HuH-7.5 (cell line): ENCODE results near the gene HLA-B.

Source experiments
- DNase-seq: peaks from one replicate; pipeline ENCODE4 v3.0.0; 2011; ENCODE audit warnings: low spot score

HLA-B gene

DNA sequence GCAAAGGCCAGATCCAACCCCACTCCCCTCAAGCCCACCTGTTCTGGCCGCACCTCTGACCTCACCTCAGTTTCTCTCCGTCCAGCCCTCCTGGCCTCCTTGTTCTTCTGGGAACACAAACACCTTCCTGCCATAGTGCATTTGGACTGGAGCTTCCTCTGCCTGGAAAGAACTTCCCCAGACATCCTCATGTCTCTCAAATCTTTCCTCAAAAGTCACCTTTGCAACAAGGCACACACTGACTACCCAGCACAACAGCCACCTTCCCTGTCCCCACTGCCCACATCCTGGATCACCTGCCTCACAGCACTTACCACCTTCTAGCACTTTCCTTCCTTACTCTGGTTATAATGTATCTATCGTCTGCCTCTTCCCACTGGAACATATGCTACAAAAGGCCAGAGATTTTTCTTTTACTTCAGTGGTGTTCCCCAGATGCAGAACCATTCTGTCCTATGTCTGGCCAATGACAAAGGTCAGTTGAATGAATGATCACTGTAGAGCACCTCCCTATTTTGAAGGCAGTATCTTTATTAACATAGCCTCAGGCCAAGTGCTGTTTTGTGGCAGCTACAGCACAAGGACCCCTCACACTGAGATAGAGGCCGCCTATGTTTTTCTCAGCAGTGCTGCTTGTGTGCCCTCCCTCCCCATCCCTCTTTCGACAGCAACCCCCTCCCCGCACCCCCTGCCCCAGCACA lies 4.1 kb downstream of the HLA-B start:
- no peak for DNase-seq

DNA sequence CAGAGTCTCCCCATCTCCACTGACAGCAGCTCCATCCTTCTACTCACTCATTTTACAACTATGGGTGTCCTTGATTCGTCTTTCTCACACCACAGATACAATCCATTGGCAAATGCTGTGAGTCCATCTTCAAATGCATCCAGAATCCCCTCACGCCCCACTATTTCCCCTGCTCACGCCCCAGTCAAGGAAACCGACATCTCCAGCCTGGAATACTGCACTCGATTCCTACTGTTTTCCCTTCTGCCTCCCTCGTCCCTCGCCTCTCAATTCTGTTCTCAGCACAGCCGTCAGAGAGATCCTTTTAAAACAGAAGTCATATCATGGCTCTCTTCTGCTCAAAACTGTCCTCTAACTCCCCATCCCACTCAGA lies 4.7 kb downstream of the HLA-B start:
- DNase-seq, result no peak

DNA sequence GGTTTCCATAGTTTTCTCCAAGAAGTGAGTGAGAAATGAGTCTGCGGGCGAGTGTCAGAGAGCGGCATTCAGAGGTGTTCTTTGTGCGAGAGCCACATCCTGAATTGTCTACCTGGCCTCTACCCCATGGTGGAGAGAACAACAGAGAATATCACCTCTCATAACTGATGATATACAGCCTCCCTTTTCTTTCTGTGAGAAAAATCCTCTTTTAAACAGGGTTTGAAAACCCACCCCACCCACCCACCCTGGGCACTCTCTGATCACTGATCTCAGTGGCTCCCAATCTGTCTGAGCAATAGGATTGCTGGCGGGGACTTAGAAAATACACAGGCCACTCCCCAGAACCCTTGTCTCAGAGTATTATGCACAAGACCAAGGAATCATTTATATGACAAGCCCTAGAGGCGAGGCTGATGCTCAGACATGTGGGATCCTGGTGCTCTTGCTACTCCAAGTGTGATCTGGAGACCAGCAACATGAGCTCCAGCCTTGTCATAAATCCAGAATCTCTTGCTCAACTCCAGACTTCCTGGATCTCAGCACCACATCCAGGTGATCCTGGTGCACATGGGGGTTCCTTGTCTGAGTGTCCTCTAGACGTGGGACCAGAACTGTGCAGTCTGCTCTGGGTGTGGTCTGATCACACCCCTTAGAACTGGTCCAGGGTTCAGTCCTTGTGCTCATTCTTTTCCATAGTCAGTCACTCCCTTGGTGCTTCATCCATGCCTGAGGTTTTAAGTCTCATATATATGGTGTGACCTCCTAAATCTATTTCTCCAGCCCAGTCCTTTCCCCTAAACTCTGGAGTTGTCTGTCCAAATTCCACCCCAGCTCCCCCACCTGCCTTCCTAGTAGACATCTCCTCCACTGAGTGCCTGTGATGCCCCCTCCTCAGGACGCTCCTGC lies 5.3 kb downstream of the HLA-B start:
- no peak for DNase-seq

DNA sequence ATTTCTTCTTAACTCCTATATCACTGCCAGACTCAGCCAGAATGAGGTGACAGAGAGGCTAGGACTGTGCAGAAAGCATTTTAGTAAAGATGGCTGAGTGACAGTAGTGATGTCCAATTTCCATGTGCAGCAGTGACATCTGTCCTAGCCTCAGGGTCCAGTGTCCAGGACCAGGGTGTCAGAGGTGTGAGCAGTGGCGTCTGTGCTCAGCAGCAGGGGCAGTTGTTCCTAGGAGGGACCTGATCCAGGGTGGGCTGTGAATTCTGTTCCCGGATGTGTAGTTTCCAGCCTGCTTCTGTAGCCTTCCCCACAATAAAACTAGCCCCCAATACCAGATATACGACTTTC lies 6.0 kb downstream of the HLA-B start:
- DNase-seq, result no peak

DNA sequence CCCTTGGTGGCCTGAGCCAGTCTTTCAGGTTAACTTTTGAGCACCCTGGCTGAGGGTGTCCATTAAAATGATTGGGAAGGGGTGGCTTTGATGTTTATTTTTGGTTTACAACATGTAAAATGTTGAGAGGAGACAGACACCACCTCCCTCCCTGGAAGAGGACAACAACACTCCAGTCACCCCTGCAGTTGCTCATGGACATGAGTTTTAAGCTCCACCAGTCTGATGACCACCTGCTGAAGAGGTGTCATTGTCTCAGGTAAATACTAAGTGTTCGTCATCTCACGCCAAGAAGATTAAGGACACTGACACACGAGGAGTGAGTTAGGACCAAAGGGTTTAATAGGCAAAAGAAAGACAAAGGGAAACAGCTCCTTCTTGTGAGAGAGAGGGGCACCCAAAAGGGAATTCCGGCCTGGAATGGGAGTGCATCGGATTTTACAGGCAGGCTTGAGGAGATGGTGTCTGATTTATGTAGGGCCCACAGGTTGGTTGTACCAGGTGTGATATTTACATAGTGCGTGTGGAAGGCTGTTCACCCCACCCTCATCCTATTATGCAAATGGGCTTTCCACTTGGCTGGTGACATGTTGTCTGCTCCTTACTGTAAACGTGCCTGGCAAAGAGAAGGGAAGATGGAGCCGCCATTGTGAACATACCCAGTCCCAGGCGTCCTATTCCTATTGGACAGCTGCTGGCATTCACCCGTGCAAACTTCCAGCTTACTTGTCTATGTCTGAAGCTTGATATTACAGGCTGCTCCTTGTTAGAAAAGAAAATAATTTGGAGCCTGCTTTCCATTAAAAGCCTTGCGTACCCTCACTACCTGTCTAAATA lies 6.6 kb downstream of the HLA-B start:
- no peak for DNase-seq

DNA sequence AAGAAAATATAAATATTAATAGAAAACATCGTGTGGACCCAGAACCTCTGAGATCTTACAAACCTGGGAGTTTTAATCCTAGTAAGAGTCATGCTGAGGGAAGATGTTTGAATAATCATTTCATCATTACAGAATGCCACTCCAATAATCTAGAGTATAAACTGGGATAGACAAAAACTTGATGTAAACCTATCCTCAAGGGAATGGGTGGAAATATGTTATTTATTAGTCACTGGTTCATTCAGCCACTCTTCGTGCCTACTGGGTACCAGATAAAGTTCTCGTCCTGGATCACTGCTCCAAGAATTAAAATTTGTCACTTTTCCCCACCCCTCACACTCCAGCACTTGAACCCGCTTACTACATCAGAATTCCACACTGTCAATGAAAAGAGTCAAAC lies 7.7 kb downstream of the HLA-B start:
- DNase-seq, result no peak

DNA sequence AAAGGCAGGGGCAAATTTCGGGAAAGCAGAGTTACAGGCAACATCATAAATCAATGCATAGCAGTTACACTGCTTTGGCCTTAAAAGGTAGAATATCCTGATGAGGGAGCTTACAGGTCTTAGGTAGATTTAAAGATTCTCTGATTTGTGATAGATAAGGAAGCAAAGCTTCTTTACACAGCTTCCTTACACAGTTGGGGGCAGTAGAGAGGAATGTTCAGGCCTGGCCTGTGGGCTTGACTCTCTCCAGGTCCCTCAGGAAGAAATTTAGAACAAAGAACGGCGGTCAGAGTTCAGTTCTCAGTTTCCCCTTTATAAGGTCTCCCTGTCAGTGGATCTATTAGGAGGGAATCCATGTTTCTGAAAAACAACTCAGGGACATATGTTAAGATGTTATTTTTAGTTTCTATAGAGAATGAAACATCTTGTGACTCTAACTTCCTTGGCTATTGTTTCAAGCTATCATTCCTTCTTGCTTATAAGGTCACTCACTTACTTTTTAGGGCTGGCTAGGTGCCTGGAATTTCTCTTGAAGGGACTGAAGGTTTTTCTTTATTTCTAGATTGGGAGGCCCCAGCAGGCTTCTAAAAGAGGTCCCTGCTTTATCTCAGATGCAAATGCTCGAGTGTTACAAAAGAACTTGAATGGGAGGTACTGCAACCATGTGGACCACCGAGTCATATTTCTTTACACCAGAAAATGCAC lies 11.8 kb downstream of the HLA-B start:
- DNase-seq, result no peak

DNA sequence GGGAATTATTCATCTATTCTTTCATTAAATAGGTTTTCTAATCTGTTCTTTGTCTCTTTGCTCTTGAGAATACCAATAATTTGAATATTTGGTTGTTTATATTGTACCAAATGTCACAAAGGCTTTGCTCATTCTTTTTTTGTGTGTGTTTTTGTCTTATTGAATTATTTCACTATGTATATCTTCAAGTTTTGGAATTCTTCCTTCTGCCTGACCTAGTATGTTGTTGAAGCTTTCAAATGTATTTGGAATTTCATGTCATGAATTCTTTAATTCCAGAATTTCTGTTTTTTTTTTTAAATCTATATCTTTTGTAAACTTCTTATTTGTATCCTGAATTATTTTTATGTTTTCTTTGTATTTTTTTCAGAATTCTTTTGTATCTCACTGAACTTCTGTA lies 16.8 kb downstream of the HLA-B start:
- DNase-seq, result no peak

DNA sequence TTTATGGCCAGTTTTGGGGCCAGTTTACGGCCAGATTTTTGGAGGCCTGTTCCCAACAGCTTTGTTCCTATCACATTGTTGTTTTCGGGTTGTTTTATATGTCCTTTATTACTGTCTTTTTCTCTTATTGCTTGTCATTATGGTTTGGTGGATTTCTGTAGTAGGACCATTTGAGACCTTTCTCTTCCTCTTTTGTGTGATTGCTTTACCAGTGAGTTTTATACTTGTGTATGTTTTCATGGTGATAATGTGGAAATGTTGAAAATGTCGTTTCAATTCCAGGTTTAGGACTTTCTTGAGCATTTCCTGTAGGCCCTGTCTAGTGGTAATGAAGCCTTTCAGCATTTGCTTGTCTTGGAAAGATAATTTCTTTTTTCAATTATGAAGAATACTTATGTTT lies 17.8 kb downstream of the HLA-B start:
- no peak for DNase-seq

DNA sequence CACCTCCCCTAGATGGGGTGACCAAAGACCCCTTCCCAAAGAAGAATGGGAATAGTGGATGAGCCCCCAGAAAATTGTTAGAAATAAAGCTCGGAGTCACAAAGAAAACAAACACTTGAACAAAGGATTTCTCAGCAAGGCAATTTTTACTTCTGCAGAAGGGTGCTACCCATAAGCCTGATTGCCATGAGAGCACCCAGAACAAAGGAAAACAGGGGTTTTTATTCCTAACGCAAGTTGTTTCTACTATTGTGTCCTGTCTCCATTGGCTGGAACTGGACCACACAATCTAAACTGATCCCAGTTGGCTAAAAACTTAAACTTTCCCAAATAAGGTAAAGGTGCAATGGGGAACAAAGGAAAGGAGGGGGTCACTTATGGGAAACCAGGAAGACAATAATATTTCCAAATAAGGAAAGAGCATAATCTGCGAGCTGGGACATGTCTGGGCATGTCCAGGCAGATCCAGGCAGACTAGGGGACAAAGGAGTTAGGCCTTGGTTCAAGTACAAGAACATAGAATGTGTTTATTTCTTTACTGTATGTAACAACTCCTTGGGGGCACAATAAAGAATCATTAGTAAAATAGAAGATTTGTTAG lies 20.0 kb downstream of the HLA-B start:
- no peak for DNase-seq

DNA sequence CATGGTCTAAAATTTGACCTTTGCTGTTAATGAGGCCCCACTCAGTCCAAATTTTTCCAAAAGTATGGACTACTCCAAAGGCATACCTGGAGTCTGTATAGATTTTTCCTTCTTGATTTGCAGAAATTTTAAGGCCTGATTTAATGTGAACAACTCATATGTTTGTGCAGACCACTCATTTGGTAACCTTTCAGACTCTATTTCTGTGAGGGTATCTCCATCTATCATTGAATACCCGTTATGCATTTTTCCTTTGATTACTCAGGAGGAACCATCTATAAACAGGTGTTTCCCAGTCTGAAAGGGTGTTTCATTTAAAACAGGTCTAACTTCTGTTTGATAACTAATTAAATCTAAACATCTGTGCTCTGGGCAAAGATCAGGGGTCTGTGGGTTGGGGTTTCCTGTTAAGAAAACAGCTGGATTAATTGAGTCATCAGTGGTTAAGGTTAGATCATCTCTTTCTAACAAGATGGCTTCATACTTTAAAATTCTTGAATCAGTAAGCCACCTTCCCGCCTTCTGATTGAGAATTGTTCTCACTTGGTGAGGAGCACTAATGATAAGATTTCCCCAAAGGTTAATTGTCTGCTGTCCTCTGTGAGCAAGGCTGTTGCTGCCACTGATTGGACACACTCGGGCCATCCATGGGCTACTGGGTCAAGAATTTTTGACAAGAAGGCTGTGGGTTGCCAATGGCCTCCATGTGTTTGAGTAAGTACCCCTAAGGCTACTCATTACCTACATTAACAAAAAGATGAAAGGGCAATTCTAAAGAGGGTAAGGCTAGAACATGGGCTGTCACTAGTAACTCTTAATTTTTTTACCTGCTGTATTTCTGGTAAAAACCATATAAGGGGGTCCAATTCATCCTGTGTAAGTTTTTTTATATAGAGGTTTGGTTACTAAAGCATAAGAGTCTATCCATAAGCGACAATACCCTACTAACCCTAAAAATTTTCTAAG lies 24.1 kb downstream of the HLA-B start:
- DNase-seq, result no peak

DNA sequence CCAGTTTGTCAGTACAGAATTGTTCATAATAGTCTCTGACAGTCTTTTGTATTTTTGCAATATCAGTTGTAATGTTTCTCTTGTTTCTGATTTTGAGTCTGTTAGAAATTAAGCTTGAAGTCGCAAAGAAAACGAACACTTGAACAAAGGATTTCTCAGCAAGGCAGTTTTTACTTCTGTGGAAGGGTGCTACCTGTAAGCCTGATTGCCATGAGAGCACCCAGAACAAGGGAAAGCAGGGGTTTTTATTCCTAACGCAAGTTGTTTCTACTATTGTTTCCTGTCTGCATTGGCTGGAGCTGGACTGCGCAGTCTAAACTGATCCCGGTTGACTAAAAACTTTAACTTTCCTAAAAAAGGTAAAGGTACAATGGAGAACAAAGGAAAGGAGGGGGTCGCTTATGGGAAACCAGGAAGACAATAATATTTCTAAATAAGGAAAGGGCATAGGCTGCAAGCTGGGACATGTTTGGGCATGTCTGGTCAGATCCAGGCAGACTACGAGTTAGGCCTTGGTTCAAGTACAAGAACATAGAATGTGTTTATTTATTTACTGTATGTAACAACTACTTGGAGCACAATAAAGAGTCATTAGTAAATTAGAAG lies 28.5 kb downstream of the HLA-B start:
- DNase-seq, result no peak

DNA sequence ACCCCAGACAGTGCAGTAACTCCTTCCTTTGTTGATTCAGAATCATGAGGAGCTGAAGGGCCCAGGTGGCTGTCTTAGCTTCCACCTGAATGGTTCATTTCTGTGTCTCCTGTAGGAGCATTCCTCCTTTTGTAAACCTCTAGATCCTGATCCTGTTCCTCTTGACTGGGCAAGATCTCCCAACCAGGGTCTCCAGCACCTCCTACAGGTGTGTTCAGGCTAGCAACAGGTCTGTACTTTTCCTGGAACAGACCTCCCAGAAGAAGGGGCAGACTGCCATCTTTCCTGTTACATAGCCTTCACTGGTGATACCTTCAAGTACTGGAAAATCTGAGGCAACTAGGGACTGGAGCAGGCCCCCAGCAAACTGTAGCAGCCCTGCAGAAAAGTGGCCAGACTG lies 35.2 kb downstream of the HLA-B start:
- no peak for DNase-seq

DNA sequence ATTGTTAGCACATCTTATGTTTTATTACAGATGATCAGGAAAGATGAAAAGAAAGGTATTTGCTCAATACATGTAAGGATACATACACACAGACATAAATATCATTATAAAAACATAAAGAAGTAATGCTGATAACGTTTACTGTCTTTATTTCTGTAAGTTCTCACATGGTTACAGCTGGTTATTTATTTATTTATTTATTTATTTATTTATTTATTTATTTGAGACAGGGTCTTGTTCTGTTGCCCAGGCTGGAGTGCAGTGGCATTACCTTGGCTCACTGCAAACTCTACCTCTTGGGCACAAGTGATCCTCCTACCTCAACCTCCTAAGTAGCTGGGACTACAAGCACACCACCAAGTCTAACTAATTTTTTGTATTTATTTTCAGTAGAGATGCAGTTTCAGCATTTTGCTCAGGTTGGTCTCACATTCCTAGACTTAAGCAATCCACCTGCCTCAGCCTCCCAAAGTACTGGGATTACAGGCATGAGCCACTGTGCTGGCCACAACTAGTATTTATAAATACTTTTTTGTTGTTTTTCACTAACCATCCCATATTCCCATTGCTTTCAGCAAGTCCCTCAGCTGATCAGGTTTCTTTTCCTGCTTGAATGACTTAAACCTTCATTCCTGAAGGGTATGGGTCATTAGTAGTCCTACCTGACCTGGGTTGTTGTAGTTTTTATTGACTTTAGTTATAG lies 35.8 kb downstream of the HLA-B start:
- no peak for DNase-seq

DNA sequence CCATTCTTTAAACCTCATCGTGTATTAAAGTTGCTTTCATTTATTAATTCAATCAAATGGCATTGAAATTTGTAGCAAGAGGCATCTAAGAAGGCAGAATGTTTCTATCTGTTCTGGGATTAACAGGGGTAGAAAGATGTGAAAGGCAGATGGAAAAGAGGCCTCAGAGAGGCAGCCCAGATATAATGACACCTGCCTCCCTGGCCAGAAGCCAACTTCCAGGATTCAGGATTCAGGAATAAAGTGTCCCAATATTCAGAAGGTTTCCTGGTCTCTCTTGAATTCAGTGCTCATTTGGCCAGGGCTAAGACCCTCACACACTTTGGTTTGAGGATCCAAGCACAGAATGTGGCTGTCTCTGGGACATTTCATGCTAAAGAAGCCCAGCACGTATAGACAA lies 39.9 kb downstream of the HLA-B start:
- no peak for DNase-seq

DNA sequence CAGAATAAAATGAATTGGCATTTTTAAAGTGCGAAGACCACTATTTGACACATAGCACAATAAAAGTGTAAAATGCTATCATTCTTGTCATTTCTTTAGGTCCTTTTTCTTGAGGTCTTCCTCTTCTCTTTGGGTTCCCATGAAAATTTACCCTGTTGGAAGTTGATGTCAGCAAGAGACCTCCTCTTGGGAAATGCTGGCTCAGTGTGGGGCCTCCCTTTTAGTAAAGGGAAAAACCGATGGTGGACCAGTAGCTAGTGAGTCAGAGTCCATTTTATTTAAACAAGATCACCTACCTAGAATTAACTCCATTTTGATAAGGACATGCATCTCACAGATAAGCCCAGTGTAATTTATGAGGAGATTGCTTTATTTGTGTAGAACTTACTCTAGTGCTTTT lies 47.3 kb downstream of the HLA-B start:
- DNase-seq, result no peak

DNA sequence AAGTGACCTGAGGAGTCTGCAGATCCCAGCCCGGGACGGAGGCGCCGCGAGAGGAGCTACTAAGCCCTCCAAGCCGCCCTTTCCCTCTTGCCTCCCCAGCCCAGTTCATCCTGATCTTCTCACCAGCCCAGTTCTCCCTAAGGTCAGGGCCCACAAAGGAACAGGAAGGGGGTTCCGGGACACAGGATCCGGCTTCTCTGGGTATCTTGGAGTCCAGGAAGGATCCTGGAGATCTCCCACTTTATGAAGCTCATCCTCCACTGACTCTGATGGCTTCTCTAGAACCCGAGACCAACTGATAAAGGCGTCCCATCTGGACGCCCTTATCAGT lies 48.2 kb downstream of the HLA-B start:
- DNase-seq, result no peak

DNA sequence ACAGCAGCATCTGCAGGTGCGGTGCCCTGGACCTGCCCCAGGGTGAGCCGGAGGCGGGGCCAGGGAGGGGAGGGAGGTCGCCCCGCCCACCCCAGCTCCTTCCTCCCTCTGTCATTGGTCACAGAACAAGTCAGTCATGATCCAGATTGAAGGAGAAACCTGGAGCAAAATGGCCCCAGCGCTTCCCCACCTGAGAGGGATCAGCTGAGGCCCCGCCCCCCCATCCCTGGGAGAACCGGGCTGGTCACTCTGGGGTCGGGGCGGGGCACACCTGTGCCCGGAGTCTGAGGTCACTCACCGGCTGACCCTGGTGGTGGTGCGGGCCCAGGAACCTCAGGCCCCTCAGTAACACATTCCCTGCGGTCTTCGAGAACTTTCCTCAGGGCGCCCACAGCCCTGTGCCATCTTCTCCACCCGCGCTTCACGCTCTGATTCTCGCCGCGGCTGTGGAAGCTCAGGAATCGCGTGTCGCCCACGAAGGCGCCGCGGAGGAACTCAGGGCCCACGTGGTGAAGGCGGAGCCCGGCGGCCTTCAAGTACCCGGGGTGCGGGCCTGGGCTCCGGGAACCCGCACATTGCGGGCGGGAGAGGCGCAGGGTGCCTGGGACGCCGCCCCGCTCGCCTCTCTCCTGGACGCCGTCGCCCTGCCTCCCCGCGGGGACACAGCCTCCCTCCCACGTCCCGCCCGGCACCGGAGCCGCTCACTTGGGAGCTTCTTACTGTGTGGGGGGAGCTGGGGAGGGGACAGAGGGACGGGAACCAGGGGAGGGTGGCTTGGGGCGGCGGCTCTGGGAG lies 48.7 kb downstream of the HLA-B start:
- DNase-seq, result peak; percentile 28

DNA sequence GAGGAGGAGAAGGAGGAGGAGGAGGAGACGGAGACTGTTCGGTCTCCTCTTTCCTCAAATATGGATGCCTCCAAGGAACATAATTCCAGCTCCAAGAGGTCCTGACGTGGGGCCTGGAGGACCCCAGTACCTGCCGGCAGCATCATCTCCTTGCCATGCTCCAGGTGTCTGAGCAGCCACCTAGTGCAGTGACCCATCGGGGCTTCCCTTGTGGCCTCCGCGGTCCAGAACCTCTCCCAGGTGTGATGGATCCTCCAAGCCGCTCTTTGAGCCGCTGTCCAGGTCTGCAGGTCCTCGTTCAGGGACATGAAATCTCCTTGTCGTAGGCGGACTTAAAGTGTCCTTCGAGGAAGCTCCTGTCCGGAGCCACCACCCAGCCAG lies 49.3 kb downstream of the HLA-B start:
- no peak for DNase-seq
